ENCODE data around the gene LARGE1.

- TF ChIP-seq CTCF (IDR thresholded peaks at IDR 0.05) (no peak), POLR2AphosphoS5 (IDR thresholded peaks at IDR 0.05; ENCODE audit: low read depth, low read length) (no peak)
- TF ChIP-seq, protein P1, sequence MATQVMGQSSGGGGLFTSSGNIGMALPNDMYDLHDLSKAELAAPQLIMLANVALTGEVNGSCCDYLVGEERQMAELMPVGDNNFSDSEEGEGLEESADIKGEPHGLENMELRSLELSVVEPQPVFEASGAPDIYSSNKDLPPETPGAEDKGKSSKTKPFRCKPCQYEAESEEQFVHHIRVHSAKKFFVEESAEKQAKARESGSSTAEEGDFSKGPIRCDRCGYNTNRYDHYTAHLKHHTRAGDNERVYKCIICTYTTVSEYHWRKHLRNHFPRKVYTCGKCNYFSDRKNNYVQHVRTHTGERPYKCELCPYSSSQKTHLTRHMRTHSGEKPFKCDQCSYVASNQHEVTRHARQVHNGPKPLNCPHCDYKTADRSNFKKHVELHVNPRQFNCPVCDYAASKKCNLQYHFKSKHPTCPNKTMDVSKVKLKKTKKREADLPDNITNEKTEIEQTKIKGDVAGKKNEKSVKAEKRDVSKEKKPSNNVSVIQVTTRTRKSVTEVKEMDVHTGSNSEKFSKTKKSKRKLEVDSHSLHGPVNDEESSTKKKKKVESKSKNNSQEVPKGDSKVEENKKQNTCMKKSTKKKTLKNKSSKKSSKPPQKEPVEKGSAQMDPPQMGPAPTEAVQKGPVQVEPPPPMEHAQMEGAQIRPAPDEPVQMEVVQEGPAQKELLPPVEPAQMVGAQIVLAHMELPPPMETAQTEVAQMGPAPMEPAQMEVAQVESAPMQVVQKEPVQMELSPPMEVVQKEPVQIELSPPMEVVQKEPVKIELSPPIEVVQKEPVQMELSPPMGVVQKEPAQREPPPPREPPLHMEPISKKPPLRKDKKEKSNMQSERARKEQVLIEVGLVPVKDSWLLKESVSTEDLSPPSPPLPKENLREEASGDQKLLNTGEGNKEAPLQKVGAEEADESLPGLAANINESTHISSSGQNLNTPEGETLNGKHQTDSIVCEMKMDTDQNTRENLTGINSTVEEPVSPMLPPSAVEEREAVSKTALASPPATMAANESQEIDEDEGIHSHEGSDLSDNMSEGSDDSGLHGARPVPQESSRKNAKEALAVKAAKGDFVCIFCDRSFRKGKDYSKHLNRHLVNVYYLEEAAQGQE (IDR thresholded peaks at IDR 0.05; ENCODE audit: insufficient read depth in 1 of 2, low read depth in 2 of 2, low read length in 1 of 2): no peak
These were observed 47.1 kb downstream of the LARGE1 start for GRCh38 chr22:33873186-33873585.

Measured in Panc1 (cell line).